SW 1271 (cell line): ENCODE measurements around the gene LMX1A.

Source experiments
- DNase-seq, 2 experiments: peaks; one replicate each; lab custom pipeline; 2025; lab: John Stamatoyannopoulos, UW

Gene LMX1A

DNA sequence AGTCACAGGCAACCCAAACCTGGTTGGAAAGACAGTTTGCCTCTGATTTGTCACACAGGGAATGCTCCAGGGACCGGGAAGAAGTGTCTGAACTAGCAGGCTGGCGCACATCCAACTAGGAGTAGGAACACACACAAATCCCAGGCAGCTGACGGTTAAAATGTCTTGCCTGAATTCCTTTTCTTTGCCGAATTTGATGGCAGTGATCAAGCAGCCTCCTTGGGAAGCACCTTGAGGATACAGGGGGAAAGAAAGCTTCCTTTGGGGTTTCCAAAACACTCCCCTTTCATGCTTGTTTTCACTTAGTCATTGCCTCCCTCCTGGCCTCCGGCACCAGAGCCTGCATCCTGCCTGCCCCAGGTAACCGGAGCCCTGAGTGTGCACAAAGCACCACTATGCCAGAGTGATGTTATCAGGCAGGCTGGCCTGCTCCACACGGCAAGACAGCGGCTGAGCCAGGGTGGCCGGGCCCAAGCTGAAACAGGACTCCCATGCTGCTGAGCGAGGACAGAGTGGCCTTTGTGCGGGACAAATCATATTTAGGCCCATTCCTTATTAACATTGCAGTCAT lies 193.8 kb downstream of the LMX1A start:
- peak in 1 of 2 experiments; percentile 27 for DNase-seq

DNA sequence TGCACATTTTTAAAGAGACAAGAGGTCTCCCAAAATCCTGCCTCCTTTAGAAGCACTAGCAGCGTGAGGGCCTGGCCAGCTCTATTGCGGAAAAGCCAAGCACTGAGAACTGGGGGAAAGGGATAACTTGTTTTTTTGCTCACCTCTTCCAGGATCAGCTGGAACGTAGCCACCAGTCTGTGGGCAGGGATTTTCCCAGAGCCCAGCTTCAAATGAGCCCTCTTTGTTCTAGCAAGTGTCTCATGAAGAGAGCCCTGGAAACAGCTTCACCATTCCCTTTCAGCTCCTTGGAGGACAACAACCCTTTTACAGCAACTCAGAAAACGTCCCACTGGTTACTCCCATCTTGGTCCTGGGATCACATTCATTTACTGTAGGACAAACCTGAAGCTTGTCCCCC lies 195.4 kb downstream of the LMX1A start:
- no peak for DNase-seq

DNA sequence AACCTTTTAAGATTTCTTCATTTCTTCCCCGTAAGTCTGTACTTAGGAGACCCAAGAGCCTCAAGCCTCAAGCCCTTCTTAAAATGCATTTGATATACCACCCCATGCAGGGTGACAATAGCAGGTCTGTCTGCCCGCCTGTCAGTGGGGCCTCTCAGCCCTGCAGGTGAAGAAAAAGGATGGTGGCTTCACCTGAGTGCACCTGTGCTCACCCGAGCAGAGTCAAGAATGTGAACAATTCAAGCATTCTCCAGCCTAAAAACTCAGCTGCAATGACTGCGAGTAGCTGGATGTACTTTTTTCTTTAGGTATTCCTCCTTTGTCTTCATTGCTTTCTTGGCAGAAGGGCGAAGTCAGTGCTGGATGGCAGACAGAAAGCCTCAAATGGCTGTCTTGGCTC lies 203.3 kb downstream of the LMX1A start:
- DNase-seq: no peak

DNA sequence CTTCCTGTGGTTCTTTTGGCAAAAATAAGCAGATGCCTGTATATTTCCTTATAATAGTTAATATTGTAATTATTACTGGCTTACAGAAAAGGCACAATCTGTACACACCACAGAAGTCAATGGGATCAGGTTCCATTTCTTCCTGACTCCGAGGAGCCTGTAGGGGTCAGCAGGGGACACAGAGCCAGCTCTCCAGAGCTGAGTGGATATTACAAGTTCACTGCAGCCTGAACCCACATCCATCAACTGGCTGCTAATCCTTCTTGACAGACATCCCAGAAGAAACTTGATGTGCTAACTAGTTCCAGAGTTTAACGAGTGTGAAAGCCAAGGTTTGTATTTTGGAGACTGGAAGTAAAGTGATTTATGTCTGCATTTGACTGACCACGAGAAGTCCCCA lies 203.8 kb downstream of the LMX1A start:
- DNase-seq: no peak

DNA sequence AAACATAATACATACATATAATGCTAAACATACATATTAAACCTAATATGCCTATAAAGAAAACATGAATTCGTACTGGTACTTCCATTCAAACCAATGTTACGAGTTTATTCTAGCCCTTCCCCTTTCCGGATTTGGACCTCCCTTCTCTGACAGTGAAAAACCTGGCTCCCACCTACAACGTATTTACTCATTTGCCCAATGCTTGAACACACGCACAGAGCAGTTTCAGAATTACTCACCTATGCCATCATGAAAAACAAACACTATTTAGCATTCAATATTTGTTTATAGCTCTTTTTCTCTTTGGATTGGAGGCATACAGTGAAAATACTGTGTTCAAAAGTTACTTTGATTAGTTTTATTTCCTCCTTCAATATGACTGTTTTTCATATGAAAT lies 204.4 kb downstream of the LMX1A start:
- DNase-seq: no peak
